GM19240 (cell line): ENCODE measurements around the gene B3GNT3.

ENCODE experiments used
- DNase-seq: peaks from one replicate; pipeline ENCODE4 v3.0.0; 2011; ENCODE audit warnings: low spot score; ENCODE audit not compliant: insufficient read length

B3GNT3 gene

DNA sequence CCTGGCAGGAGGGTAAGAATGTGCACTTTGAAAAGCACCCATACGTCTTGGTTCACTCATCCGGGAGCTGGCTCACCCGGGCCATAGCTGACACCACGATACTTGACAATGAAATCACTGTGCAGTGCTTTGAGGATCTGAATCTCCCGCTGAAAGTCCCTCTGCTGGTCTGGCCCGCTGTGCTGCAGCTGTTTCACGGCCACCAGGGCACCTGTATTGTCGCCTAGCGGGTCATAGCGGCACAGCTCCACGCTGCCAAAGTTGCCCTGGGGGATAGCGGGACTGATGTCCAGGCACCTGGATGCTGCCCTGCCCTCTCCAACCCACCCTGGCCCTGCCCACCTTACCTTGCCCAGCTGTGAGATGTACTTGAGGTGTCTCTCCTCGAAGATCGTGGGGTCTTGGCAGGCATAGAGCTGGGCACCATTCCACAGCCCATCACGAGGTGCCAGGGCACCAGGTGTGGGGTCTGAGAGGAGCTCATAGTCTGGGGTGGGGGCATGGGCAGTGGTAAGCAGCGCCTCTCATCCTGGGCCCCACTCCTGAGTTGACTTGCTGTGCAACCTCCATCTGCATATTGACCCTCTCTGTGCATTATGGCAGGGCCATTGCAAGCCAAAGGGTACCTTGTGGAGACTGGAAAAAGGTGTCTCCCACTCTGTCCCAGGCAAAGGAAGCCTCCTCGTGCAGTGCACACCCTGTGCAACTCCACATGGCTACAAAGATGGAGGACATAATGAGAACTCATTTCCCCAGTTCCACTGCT lies 37.7 kb downstream of the B3GNT3 start:
- DNase-seq, result no peak

- DNase-seq, result no peak
Measured at GRCh38 chr19:17834350-17835181, 39.6 kb downstream of the B3GNT3 start.

DNA sequence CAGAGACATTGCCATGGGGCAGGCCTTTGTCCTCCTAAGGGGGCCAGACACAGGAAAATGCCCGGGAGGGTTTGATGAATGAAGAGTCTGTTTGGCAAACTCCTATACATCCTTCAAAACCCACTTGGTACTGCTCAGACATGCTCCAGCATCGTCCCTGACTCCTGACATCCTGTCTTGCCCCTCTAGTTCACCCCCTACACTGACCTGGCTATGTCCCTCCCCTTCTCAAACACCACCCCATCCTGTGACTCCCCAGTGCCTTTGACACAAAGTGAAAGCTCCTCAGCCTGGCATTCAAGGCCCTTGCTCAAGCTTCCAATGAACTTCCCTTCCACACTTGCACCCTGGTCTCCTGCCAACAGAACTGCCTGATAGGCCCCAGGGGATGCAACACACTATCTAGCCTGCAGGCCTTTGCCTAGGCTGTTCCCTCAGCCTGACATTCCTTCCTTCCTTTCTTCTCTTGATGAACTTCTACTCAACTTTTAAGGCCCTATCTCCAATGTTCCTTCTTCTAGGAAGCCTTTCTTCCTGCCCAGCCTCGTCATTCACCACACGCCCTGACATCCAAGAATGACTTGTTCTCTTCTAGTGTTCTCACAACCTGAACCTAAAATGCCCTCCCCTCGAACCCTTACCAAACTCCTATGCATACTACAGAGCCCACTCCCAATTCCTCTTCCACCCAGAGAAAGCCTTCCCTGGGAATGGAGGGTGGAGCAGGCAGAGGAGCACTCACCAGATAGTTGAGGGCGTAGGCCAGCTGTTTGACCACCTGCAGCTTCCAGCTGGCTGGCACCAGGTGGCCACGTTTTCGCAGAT lies 40.5 kb downstream of the B3GNT3 start:
- DNase-seq, result no peak

DNA sequence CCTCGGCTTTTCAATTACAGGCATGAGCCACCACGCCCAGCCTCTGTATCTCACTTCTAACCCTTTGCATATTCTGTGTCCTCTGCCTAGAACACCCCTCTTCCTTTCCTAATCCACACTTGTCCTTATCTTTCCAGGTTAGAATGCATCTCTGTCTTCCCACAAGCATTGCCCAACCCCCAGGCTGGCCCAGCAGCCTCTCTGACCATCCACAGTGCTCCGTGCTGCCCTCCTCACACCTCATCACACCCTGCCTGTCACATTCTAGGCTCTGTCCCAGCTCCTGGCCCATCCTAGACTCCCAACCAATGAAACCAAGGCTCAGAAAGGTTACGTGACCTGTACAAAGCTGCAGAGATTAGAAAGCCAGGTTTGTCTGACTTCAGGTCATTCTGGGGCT lies 41.6 kb downstream of the B3GNT3 start:
- no peak for DNase-seq

DNA sequence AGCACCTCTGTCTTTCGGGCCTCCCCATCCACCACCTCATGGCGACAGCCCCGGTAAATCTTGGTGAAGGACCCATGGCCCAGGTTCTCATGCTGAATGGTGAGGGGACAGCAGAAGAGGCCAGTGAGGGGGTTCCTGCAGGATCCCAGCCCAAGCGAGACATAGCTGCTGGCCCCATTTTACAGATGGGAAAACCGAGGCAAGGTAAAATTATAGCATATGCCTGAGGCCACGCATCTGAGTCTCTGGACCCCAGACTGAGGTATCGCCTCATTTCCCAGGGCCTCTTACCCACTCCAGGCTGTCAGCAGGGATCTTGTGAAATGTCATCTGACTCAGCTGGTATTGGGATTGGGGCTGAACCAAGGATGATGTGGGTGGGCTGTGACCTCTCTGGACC lies 43.0 kb downstream of the B3GNT3 start:
- no peak for DNase-seq

- DNase-seq, result no peak
Measured at GRCh38 chr19:17840019-17840418, 45.1 kb downstream of the B3GNT3 start.

DNA sequence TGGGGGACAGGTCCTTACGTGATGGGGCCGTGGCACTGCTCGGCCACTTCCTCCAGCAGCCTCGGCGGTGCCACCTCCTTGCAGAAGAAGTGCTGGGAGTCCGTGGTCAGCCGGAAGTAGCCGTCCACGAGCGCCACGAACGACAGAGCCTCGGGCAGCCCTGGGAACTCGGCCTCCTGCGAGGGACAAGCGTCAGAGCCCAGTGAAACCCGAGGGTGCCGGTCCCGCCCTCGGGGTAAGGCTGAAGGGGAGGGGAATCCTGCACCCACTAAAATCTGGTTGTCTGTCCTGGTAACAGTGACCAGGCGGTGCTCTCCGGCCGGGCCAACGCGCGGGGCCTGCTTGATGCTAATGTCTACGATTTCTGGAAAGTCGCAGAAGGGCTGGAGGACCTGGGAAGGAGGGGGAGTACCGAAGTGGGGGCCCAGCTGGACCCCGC lies 46.5 kb downstream of the B3GNT3 start:
- no peak for DNase-seq

GRCh38 chr19:17841810-17842662 lies 47.1 kb downstream of the B3GNT3 start:
- DNase-seq, result no peak

- no peak for DNase-seq
Measured at GRCh38 chr19:17842663-17843291, 47.8 kb downstream of the B3GNT3 start.

DNA sequence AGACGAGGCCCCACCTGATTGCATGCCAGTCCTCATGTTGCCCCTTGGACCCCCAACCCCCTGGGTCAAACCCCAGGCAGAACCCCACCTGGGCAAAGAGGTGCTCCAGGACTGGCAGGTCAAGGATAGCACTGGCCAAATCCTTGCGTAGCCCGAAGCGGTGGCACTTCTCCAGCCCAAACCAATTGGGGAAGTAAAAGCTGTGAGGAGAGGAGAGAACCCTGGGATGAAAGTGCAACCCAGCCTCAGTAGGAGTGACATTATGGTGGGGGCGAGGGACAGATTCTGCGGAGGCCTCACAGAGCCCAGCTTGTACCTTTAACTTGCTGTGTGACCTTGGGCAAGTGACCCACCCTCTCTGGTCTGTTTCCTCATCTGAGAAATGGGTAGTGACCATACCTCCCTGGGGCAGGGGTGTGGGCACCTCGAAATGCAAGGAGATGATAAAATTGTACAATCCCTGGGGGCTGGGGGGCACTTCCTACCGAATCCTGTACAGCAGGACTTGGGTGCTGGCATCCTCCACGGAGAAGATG lies 48.4 kb downstream of the B3GNT3 start:
- no peak for DNase-seq

- DNase-seq, result no peak
Measured at GRCh38 chr19:17843908-17844490, 49.1 kb downstream of the B3GNT3 start.

DNA sequence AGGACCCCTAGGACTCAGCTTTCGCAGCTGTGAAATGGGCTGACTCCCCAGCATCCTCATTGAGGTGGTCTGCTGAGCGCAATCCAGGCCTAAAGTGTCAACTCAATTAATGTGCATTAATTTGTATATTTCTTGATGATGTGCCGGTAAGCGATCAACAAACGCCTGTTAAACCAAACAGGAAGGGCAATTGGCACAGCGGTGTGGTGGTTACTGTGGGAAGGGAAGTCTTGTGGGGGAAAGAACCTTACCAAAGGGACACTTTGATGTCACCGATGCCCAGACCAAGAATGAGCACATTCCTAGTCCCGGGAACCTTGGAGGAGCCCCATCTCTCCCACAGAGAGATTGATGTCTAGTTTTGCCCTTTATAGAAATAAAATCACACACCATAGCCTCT lies 51.2 kb downstream of the B3GNT3 start:
- no peak for DNase-seq

DNA sequence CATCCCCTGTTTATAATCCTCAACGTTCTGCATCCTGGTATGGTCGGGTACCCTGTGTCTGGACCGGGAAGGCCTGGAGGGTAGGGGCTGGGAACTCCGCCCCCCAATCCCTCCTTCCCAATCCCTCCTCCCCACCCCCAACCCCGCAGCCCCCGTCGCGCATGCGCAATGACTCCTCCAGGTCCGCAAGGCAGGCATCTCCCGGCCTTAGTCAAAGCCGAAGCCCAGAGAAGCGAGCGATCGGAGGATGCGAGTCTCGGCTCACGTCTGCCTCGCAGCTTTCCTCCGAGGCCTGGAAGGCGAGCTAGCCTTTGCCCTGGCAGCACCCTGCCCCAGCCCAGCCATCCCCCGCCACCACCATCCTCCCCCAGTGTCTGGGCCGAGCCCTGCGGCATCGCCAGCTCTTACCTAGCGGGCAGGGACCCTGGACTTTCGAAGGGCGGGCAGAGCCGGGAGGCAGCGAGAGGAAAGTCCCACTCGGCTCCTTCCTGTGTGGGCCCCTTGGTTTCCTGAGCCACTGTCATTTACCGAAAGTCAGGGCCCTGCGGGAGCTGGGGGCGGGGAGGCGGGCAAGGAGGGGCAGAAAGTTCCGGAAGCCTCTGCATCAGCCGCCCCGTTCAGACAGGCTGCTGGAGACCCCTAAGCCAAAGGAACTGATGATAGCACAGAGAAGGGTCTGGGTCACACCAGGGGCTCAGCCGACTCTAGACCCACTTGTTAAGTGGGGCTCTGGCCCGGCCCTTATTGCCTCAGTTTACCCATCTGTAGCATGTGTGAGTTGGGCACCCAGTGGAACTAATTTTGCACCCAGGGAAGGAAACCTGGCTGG lies 52.8 kb downstream of the B3GNT3 start, which contains the start of gene JAK3:
TSS of gene JAK3 (minus strand) at position 445 of the 829 bp plus-strand sequence. CDS start 3,565 bp downstream, outside the sequence.
- peak; percentile 91 for DNase-seq

DNA sequence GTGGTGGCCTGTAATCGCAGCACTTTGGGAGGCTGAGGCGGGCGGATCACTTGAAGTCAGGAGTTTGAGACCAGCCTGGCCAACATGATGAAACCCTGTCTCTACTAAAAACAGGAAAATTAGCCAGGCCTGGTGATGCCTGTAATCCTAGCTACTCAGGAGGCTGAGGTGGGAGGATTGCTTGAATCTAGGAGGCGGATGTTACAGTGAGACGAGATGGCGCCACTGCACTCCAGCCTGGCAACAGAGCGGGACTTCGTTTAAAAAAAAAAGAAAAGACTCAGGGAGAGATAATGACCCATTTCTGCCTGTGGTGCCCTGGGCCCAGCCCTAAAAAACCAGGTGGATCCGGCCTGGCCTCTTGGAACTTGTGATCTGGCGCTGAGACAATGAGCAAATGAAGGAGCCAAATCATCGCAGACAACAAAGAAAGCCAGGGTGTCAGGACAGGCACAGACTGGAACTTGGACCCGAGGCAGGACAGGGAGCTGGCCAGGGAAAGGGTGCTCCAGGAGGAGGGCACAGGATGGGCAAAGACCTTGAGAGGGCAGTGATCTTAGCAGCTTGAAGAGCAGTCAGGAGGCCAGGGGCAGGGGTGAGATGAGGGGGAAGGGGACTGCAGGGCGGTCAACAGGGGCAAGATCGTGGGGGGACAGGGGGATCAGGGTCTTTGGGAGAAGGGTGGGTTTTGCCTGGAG lies 53.8 kb downstream of the B3GNT3 start:
- no peak for DNase-seq

GRCh38 chr19:17854061-17854460 lies 59.1 kb downstream of the B3GNT3 start:
- no peak for DNase-seq

- peak; percentile 67 for DNase-seq
Measured at GRCh38 chr19:17855280-17856152, 60.6 kb downstream of the B3GNT3 start.
